ENCODE results near the gene PRDM11. TPM values are rescaled to one million over a fixed set of nuclear protein-coding genes. Genes with fewer than 3 reads are reported as not detected.
A peak's percentile ranks its signal among the peaks of the same experiment; 100 is the strongest.

PRDM11 gene
- polyA plus RNA-seq, 1 experiment: 2.6 TPM

GRCh38 chr11:45267052-45267451, 120.6 kb downstream of the PRDM11 start:
- H3K27me3 ChIP-seq (ENCODE audit: control insufficient read depth, insufficient read depth, low read length): peaks cover 5% of the 10 kb centered on the region
- POLR2A ChIA-PET: no interaction called here

GRCh38 chr11:45267652-45268299, 121.3 kb downstream of the PRDM11 start:
- Histone ChIP-seq H3K27me3 (ENCODE audit: control insufficient read depth, insufficient read depth, low read length) (peaks cover 5% of the 10 kb centered on the region), H3K9me3 (ENCODE audit: control insufficient read depth, insufficient read depth, low read length) (no peaks in the 10 kb centered on the region), H3K4me3 (ENCODE audit: low read depth, low read length) (no peak overlapping the region), H3K27ac (ENCODE audit: low read depth, low read length) (no peak overlapping the region)
- no peak for DNase-seq (ENCODE audit: low read depth, low spot score)
- POLR2A ChIA-PET: no interaction called here
- no peak for TF ChIP-seq CTCF (IDR thresholded peaks at IDR 0.05; ENCODE audit: low read depth, low read length)
- CTCF ChIA-PET: no interaction called here

More at GRCh38 chr11:45267052-45267451, 120.6 kb downstream of the PRDM11 start:
- no peaks in the 10 kb centered on the region for H3K9me3 ChIP-seq (ENCODE audit: control insufficient read depth, insufficient read depth, low read length)
- no peak overlapping the region for H3K27ac ChIP-seq (ENCODE audit: low read depth, low read length)
- CTCF ChIA-PET: interaction anchor here (2.5 kb wide), 1 partner anchor 15 kb away, joined by 7 read pairs; no protein-coding TSS in a partner anchor
- TF ChIP-seq CTCF (IDR thresholded peaks at IDR 0.05; ENCODE audit: low read depth, low read length): peak; percentile 10; the same call in 1 of the 2 replicates
- no peak for DNase-seq (ENCODE audit: low read depth, low spot score)
- H3K4me3 ChIP-seq (ENCODE audit: low read depth, low read length): no peak overlapping the region

- POLR2A ChIA-PET: no interaction called here
Observed at GRCh38 chr11:45269678-45270077, 123.2 kb downstream of the PRDM11 start.

GRCh38 chr11:45270946-45271716, 124.7 kb downstream of the PRDM11 start:
- H3K27me3 ChIP-seq (ENCODE audit: control insufficient read depth, insufficient read depth, low read length): peaks cover 5% of the 10 kb centered on the region
- no peak overlapping the region for H3K27ac ChIP-seq (ENCODE audit: low read depth, low read length)
- no peak for TF ChIP-seq CTCF (IDR thresholded peaks at IDR 0.05; ENCODE audit: low read depth, low read length)
- no peaks in the 10 kb centered on the region for H3K9me3 ChIP-seq (ENCODE audit: control insufficient read depth, insufficient read depth, low read length)
- no peak overlapping the region for H3K4me3 ChIP-seq (ENCODE audit: low read depth, low read length)
- no peak for DNase-seq (ENCODE audit: low read depth, low spot score)
- CTCF ChIA-PET: no interaction called here
- POLR2A ChIA-PET: no interaction called here

More at GRCh38 chr11:45269678-45270077, 123.2 kb downstream of the PRDM11 start:
- H3K27ac ChIP-seq (ENCODE audit: low read depth, low read length): no peak overlapping the region
- DNase-seq (ENCODE audit: low read depth, low spot score): no peak
- H3K27me3 ChIP-seq (ENCODE audit: control insufficient read depth, insufficient read depth, low read length): peaks cover 5% of the 10 kb centered on the region
- no peak for TF ChIP-seq CTCF (IDR thresholded peaks at IDR 0.05; ENCODE audit: low read depth, low read length)
- CTCF ChIA-PET: no interaction called here
- no peaks in the 10 kb centered on the region for H3K9me3 ChIP-seq (ENCODE audit: control insufficient read depth, insufficient read depth, low read length)
- no peak overlapping the region for H3K4me3 ChIP-seq (ENCODE audit: low read depth, low read length)

- Histone ChIP-seq H3K4me3 (ENCODE audit: low read depth, low read length) (no peak overlapping the region), H3K27me3 (ENCODE audit: control insufficient read depth, insufficient read depth, low read length) (peaks cover 9% of the 10 kb centered on the region), H3K27ac (ENCODE audit: low read depth, low read length) (no peak overlapping the region), H3K9me3 (ENCODE audit: control insufficient read depth, insufficient read depth, low read length) (no peaks in the 10 kb centered on the region)
- POLR2A ChIA-PET: interaction anchor here (0.7 kb wide), 1 partner anchor 8 kb away, joined by 6 read pairs; no protein-coding TSS in a partner anchor
- DNase-seq (ENCODE audit: low read depth, low spot score): no peak
- CTCF ChIA-PET: no interaction called here
- no peak for TF ChIP-seq CTCF (IDR thresholded peaks at IDR 0.05; ENCODE audit: low read depth, low read length)
Observed at GRCh38 chr11:45272701-45273100, 126.3 kb downstream of the PRDM11 start.
